A673 (cell line): Measurements from ENCODE around the gene BATF2.

Experiments
- EZH2 ChIP-seq: fragments of 200-600 bp; sonication (generic); IDR thresholded peaks from 2 replicates; pipeline ENCODE4 v1.6.1; 2017; ENCODE audit warnings: borderline replicate concordance, low read depth, mild to moderate bottlenecking, mixed read lengths, antibody characterized with exemption, low read length; ENCODE audit not compliant: poor library complexity, severe bottlenecking
- TF ChIP-seq, protein P1 (sequence below): fragments of 300-800, 200-600 bp; sonication (generic); conservative IDR thresholded peaks from 2 replicates; pipeline ENCODE4 v1.5.1; 2017; ENCODE audit warnings: low read depth, mild to moderate bottlenecking, antibody characterized with exemption, low read length, moderate library complexity, mixed read lengths

DNA sequence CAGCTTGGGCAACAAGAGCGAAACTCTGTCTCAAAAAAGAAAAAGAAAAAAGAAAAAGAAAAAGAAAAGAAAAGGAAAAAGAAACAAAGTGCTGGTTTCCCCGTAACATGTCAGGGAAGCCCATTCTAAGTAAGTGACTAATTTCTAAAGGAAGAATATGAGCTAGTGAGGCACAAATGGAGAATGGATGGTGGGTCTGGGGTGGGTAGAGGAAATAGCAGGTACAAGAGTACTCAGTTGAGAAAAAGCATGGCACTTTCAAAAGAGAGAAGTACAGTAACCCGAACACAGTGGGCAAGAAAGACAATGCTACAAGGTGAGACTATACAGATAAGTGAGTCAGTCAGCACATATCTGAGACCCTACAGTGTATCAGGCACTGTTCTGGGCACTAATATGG, 29.4 kb downstream of the BATF2 start:
- TF ChIP-seq, protein P1, sequence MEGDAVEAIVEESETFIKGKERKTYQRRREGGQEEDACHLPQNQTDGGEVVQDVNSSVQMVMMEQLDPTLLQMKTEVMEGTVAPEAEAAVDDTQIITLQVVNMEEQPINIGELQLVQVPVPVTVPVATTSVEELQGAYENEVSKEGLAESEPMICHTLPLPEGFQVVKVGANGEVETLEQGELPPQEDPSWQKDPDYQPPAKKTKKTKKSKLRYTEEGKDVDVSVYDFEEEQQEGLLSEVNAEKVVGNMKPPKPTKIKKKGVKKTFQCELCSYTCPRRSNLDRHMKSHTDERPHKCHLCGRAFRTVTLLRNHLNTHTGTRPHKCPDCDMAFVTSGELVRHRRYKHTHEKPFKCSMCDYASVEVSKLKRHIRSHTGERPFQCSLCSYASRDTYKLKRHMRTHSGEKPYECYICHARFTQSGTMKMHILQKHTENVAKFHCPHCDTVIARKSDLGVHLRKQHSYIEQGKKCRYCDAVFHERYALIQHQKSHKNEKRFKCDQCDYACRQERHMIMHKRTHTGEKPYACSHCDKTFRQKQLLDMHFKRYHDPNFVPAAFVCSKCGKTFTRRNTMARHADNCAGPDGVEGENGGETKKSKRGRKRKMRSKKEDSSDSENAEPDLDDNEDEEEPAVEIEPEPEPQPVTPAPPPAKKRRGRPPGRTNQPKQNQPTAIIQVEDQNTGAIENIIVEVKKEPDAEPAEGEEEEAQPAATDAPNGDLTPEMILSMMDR: no peak
- TF ChIP-seq EZH2: no peak
